Aorta (tissue), 5 donors: ENCODE data around the gene BICC1. TPM values are rescaled to one million over a fixed set of nuclear protein-coding genes. Genes with fewer than 3 reads are reported as not detected.
"Not testable (repeated sequence)": the region's sequence is repeated elsewhere in the genome, so short reads cannot be mapped to it uniquely, and the experiment has no call there.

Experiments
- ATAC-seq: fragments of 200-7000 bp; cut with Tn5 transposase; one replicate; pipeline ENCODE4 v1.9.1; 2022; ENCODE audit warnings: moderate library complexity; ENCODE audit not compliant: low FRiP score
- DNase-seq, 2 donors: peaks; one replicate each; pipeline ENCODE4 v3.0.0-alpha.2; 2020
- H3K27ac ChIP-seq, 2 donors: one replicate each; pipeline ENCODE4 v1.5.1; 2013; ENCODE audit warnings: low read length in 2 of 2, mild to moderate bottlenecking in 2 of 2, moderate library complexity in 2 of 2, control low read depth in 1 of 2, inconsistent platforms in 1 of 2, low read depth in 1 of 2
- H3K27me3 ChIP-seq, 2 donors: one replicate each; pipeline ENCODE4 v1.6.1; 2013; ENCODE audit warnings: control low read depth in 1 of 2, low read length in 1 of 2, mild to moderate bottlenecking in 1 of 2, moderate library complexity in 1 of 2; ENCODE audit not compliant: insufficient read depth in 2 of 2, control insufficient read depth in 1 of 2
- H3K36me3 ChIP-seq, 2 donors: one replicate each; pipeline ENCODE4 v1.6.1; 2013; ENCODE audit warnings: control low read depth in 1 of 2, low read length in 1 of 2, mild to moderate bottlenecking in 1 of 2; ENCODE audit not compliant: insufficient read depth in 2 of 2, control insufficient read depth in 1 of 2
- H3K4me1 ChIP-seq, 2 donors: one replicate each; pipeline ENCODE4 v1.6.1; 2013; ENCODE audit warnings: low read length in 2 of 2, control low read depth in 1 of 2, mild to moderate bottlenecking in 1 of 2, moderate library complexity in 1 of 2; ENCODE audit not compliant: insufficient read depth in 2 of 2, control insufficient read depth in 1 of 2
- H3K4me3 ChIP-seq, 2 donors: one replicate each; pipeline ENCODE4 v1.5.1; 2013; ENCODE audit warnings: low read length in 2 of 2, control low read depth in 1 of 2, mild to moderate bottlenecking in 1 of 2
- H3K9me3 ChIP-seq: one replicate; pipeline ENCODE4 v1.6.1; 2013; ENCODE audit warnings: mild to moderate bottlenecking, low read length; ENCODE audit not compliant: control insufficient read depth
- WGBS, 2 donors: extraction: QIAGEN DNeasy Blood & Tissue Kit; methylation state at CpG; one replicate each; pipeline ENCODE4 v1.1.7; 2013; 5-methylcytosine and 5-hydroxymethylcytosine counted together
- intact Hi-C, 2 donors: fragments of 100-400 bp; cut with DNase I; formaldehyde crosslinking; loops; one replicate each; pipeline versions ENCODE4 v1.14.2 to v1.15.0; 2022
- polyA plus RNA-seq, 2 donors: library from polyadenylated mRNA; stranded (reverse); fragments of 200-250 nt; gene quantifications; one replicate each; pipeline ENCODE4 v1.2.3, GENCODE V29; 2013
- total RNA-seq, 2 donors: library from RNA; stranded (reverse); fragmentation: NEBNext Ultra II Directional; extraction: Animal tissue kit (Norgen Biotek cat#: 25700); gene quantifications; one replicate each; pipeline ENCODE4 v1.2.1, GENCODE V29; 2021
- donor health status: healthy with polysubstance abuse.
- donor health status: Bipolar disorder and iron deficiency.
- donor health status: DM: no; HTN: no; CAD: no.
- donor health status: DM: no; HTN: no; CAD: no.
- donor health status: DM: yes; HTN: yes; CAD: no.

Gene BICC1
- total and polyA plus RNA-seq, 4 donors: 3.8 to 46.8 (median 13.9) TPM

DNA sequence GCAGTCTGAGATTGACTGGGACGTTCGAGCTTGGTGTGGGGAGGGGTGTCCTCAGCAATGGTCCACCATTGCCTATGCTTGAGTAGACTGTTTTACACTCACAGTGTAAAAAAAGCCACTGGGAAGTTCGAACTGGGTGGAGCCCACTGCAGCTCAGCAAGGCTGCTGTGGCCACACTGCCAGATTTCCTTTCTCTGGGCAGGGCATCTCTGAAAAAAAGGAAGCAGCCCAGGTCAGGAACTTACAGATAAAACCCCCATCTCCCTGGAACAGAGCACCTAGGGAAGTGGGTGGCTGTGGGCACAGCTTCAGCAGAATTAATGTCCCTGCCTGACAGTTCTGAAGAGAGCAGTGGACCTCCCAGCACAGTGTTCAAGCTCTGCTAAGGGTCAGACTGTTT, 80.3 kb downstream of the BICC1 start:
- Histone ChIP-seq H3K4me3 (no peak overlapping the region), H3K36me3 (no peaks in the 10 kb centered on the region), H3K4me1 (peaks cover 2 to 5% of the 10 kb centered on the region in 2 donors), H3K27me3 (no peaks in the 10 kb centered on the region), H3K9me3 (no peaks in the 10 kb centered on the region), H3K27ac (no peak overlapping the region)
- no peak for ATAC-seq
- WGBS, 2 donors: 61 to 92% methylated on average over 3 of the region's 3 CpGs
- DNase-seq: peak in 1 of 2 donors; percentile 51
- intact Hi-C loops: no loop called here

DNA sequence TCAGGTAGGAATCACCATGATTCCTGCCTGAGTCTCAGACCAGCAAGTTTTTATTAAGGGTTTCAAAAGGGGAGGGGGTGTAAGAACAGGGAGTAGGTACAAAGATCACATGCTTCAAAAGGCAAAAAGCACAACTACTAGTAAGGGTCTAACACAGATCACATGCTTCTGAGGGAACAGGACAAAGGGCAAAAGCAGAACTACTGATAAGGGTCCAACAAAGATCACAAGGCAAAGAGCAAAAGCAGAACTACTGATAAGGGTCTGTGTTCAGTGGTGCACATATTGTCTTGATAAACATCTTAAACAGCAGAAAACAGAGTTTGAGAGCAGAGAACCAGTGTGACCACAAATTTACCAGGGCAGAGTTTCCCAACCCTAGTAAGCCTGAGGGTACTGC, 84.5 kb downstream of the BICC1 start:
- DNase-seq, intact Hi-C loops, H3K4me3 ChIP-seq, H3K4me1 ChIP-seq, H3K36me3 ChIP-seq, ATAC-seq, H3K27ac ChIP-seq, H3K9me3 ChIP-seq, H3K27me3 ChIP-seq: not testable (repeated sequence)

DNA sequence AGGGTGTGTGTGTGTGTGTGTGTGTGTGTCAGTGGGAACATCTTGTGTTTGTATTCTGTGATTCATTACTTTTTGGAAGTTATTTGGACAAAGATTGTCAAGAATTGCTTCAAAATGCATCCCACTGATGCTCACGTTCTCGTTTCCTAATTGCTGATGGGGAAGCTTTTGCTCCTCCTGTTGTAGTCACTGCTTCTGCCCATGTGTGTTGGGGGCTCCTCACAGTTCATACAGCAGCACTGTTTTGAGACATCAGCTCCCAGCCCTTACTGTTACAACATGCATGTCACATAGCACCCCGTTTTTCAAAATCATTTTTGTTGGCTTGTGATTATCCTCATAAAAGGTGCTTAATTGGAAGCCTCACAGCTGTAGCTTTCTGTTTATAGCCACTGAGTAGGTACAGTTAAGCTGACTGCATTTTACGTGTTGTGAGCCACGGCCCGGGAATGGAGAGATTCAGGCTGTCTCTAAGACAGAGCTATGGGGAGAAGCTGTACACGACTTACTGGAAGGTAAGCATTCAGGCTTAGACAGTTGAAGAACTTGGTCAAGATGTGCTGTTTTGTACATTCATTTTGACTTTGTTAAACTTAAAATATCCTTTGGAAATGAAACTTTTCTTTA, 87.4 kb downstream of the BICC1 start:
- Histone ChIP-seq H3K27me3 (no peaks in the 10 kb centered on the region), H3K27ac (no peak overlapping the region), H3K36me3 (no peaks in the 10 kb centered on the region), H3K4me1 (no peaks in the 10 kb centered on the region), H3K4me3 (no peak overlapping the region), H3K9me3 (no peaks in the 10 kb centered on the region)
- WGBS, 2 donors: 89 to 92% methylated on average over 7 of the region's 7 CpGs
- intact Hi-C loops: no loop called here
- no peak for ATAC-seq
- no peak for DNase-seq

DNA sequence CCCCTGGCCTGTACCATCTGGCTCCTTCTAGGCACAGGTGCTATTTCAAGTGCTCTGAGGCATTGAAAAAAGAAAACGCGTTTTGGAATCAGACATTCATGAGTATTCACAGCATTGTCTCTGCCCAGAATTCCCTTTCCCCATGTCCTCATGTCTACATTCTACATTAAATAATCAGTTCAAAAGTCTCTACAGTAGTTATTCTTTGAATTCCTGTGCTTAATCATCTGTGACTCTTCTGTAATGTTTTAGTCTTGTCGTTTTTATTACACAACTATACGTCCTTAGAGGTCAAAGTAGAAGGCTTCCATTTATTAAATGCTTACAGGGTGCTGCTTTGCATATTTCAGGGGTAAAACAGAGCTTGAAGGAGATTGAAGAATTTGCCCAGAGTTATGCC, 95.7 kb downstream of the BICC1 start:
- Histone ChIP-seq H3K27me3 (no peaks in the 10 kb centered on the region), H3K36me3 (no peaks in the 10 kb centered on the region), H3K4me1 (no peaks in the 10 kb centered on the region), H3K4me3 (no peak overlapping the region), H3K27ac (no peak overlapping the region), H3K9me3 (no peaks in the 10 kb centered on the region)
- intact Hi-C loops: no loop called here
- DNase-seq (no peak), ATAC-seq (no peak)
- 64 to 70% methylated on average over 4 of the region's 4 CpGs for WGBS, 2 donors

DNA sequence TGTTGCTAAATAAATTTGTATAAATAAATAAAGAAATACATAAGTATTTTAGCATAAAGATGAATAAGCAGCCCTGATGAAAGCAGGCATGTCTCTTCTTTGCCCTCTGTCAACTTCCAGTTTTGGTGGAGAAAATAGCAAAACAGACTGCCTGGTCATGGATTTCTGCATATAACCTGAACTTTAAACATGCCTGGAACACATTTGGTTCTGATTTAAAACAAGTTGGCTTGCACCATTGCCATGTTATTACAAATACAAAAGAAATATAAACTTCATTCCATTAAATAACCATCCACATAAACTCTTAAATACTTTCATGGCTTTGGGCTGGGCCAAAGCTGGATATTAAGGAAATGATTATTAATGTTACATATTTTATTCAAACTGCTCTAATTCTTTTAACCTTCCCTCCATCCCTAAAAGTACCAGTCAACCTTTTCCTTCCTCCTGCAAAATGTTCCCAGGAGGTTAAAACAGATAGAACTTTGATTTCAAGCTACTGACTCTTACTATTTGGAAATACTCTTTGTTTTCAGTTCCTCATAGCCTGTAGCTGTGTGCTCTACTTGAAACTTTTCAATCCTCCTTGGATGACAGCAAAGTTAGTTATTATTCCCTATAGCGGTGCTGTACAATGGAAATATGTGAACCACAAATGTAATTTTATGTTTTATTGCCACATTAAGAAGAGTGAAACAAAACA, 96.3 kb downstream of the BICC1 start:
- no peak for ATAC-seq
- no peak overlapping the region for H3K4me3 ChIP-seq
- no peak for DNase-seq
- intact Hi-C loops: no loop called here
- WGBS, 2 donors: 75 to 85% methylated on average over 1 of the region's 1 CpG
- no peaks in the 10 kb centered on the region for H3K36me3 ChIP-seq
- H3K27ac ChIP-seq: no peak overlapping the region
- H3K4me1 ChIP-seq: no peaks in the 10 kb centered on the region
- H3K27me3 ChIP-seq: no peaks in the 10 kb centered on the region
- no peaks in the 10 kb centered on the region for H3K9me3 ChIP-seq

DNA sequence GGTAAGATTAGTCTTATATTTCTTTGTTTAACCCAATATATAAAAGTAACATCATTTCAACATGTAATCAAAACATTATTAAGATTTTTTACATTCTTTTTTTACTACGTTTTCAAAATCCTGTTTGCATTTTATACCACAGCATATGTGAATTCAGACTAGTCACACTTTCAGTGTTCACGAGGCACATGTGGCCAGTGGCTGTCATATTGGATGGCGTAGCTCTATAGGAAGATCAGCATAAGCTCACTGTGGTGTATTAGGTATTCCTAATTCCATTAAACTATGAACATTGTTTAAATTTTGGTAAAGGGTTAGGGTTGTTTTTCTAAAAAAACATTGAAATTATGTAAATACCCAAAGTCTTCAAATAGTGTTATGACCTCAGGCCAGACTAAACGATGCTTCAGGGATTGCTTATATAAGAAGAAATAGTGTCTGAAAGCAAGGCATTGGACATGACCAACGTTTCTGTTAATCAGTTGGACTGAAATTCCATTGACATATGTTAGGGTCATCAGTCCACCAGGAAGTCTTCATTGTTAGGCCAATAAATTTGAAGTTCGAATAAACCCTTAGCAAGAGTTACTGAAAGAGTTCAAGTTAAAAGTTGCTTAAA, 97.0 kb downstream of the BICC1 start:
- no peaks in the 10 kb centered on the region for H3K27me3 ChIP-seq
- no peaks in the 10 kb centered on the region for H3K4me1 ChIP-seq
- no peaks in the 10 kb centered on the region for H3K9me3 ChIP-seq
- DNase-seq (no peak), ATAC-seq (no peak)
- 65 to 69% methylated on average over 6 of the region's 6 CpGs for WGBS, 2 donors
- H3K27ac ChIP-seq: no peak overlapping the region
- H3K4me3 ChIP-seq: no peak overlapping the region
- intact Hi-C loops: no loop called here
- H3K36me3 ChIP-seq: no peaks in the 10 kb centered on the region

DNA sequence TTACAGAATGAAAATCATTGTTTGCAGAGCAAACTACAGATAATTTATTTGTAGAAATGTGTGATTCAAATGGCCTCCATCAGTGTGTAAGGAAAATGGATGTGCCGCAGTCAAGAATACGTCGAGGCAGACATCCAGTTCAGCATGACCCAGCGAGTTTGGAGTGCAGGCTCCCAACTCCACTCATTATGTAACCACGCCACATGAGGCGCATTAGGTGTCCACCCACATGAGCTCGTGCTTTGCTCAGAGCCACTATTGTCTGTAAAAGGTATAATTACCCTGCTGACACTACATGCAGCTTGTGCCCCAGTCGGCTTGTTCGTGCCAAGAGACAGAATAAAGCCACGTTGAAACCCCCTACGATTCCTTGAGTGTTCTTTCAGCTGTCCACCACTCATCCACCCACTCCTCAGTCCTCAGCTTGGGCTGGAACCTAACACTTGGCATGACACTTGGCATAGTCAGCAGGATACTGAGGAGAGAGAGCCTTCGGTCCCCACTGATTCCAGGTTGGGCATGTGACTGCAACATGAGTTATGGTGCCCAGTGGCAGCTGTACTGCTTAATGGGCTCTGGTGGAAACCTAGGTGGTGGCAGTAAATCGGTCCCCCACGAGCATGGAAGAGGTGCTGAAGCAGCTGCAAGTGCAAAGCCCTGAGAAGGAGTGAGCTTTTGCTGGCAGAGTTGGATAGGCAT, 102.7 kb downstream of the BICC1 start:
- Histone ChIP-seq H3K4me1 (no peaks in the 10 kb centered on the region), H3K4me3 (no peak overlapping the region), H3K9me3 (no peaks in the 10 kb centered on the region), H3K27me3 (no peaks in the 10 kb centered on the region), H3K27ac (no peak overlapping the region), H3K36me3 (no peaks in the 10 kb centered on the region)
- ATAC-seq: no peak
- intact Hi-C loops: no loop called here
- DNase-seq: no peak
- WGBS, 2 donors: 80 to 91% methylated on average over 14 of the region's 14 CpGs

DNA sequence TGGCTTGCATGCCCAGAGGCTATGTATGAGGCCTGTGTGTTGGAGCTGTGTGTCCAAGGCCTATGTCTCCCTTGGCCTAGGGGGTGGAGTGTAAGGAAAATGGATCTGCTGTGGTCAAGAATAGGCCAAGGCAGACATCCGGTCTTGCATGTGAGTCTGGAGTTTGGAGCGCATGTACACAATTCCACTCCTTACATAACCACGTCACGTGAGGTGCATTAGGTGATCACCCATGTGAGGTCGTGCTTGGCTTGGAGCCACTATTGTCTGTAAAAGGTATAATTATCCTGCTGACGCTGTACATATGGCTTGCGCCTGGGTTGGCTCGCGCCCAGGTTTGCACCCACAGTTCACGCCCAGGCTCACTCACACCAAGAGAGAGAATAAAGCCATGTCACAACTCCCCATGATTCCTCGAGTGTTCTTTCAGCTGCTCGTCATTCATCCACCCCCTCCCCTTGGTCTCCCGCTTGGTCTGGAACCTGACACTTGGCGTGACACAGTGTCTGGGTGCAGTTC, 105.5 kb downstream of the BICC1 start:
- Histone ChIP-seq H3K4me1 (no peaks in the 10 kb centered on the region), H3K4me3 (no peak overlapping the region), H3K27me3 (no peaks in the 10 kb centered on the region), H3K36me3 (no peaks in the 10 kb centered on the region), H3K9me3 (no peaks in the 10 kb centered on the region), H3K27ac (no peak overlapping the region)
- 96 to 97% methylated on average over 14 of the region's 14 CpGs for WGBS, 2 donors
- intact Hi-C loops: no loop called here
- ATAC-seq: no peak
- no peak for DNase-seq
